HepG2 (cell line): ENCODE data around the gene RAPGEF5. TPM values are rescaled to one million over a fixed set of nuclear protein-coding genes. Genes with fewer than 3 reads are reported as not detected.

ENCODE experiments used
- FOXM1 ChIP-seq: sonication (generic); formaldehyde crosslinking; IDR thresholded peaks from 2 replicates; pipeline ENCODE4 v1.5.0; 2020; ENCODE audit warnings: missing genetic modification reagents
- HNF4G ChIP-seq, 2 experiments: sonication (generic) in 1 of 2; formaldehyde crosslinking in 1 of 2; IDR thresholded peaks; 2 replicates each; pipeline versions ENCODE4 v1.4.0 to v1.6.1; 2011 to 2020; ENCODE audit warnings: borderline replicate concordance in 2 of 2, low read depth in 2 of 2, mild to moderate bottlenecking in 2 of 2, low read length in 1 of 2, missing genetic modification reagents in 1 of 2, moderate library complexity in 1 of 2
- KDM5B ChIP-seq: sonication (generic); formaldehyde crosslinking; IDR thresholded peaks from 2 replicates; pipeline ENCODE4 v1.4.0; 2020; ENCODE audit warnings: missing genetic modification reagents, mild to moderate bottlenecking, borderline replicate concordance
- MAX ChIP-seq: IDR thresholded peaks from 2 replicates; pipeline ENCODE4 v1.6.1; 2012; ENCODE audit warnings: inconsistent platforms
- MXD4 ChIP-seq: IDR thresholded peaks from 2 replicates; pipeline ENCODE4 v1.6.1; 2016; ENCODE audit warnings: mild to moderate bottlenecking, missing biosample characterization, missing genetic modification reagents
- NFIC ChIP-seq: IDR thresholded peaks from 2 replicates; pipeline ENCODE4 v1.6.1; 2012; ENCODE audit warnings: mild to moderate bottlenecking, low read length, inconsistent platforms
- NONO ChIP-seq, 2 experiments: fragments of 450-650 bp in 1 of 2; sonication (generic) in 1 of 2; formaldehyde crosslinking in 1 of 2; IDR thresholded peaks in 1 of 2; conservative IDR thresholded peaks in 1 of 2; 2 replicates each; pipeline versions ENCODE4 v1.6.1 to v1.8.0; 2017 to 2022; ENCODE audit warnings: mild to moderate bottlenecking in 1 of 2, missing genetic modification reagents in 1 of 2, moderate library complexity in 1 of 2
- POGZ ChIP-seq: sonication (generic); formaldehyde crosslinking; IDR thresholded peaks from 2 replicates; pipeline ENCODE4 v1.4.0; 2020; ENCODE audit warnings: mild to moderate bottlenecking, missing genetic modification reagents
- POLR2AphosphoS5 ChIP-seq: IDR thresholded peaks from 2 replicates; pipeline ENCODE4 v1.6.1; 2012; ENCODE audit warnings: low read depth, low read length
- PRDM15 ChIP-seq: sonication (generic); formaldehyde crosslinking; IDR thresholded peaks from 2 replicates; pipeline ENCODE4 v1.4.0; 2020; ENCODE audit warnings: missing genetic modification reagents
- RAD51 ChIP-seq: fragments of 450-650 bp; IDR thresholded peaks from 2 replicates; pipeline ENCODE4 v1.6.1; 2016; ENCODE audit warnings: borderline replicate concordance
- RERE ChIP-seq: IDR thresholded peaks from 2 replicates; pipeline ENCODE4 v1.6.1; 2016; ENCODE audit warnings: low read depth, missing genetic modification reagents, missing compliant biosample characterization
- SOX6 ChIP-seq, 2 experiments: fragments of 450-650 bp in 1 of 2; sonication (generic) in 1 of 2; formaldehyde crosslinking in 1 of 2; IDR thresholded peaks; 2 replicates each; pipeline versions ENCODE4 v1.4.0 to v1.6.1; 2017 to 2020; ENCODE audit warnings: antibody characterized with exemption in 1 of 2, mild to moderate bottlenecking in 1 of 2, missing genetic modification reagents in 1 of 2
- ZFP37 ChIP-seq: sonication (generic); formaldehyde crosslinking; IDR thresholded peaks from 2 replicates; pipeline ENCODE4 v1.4.0; 2020; ENCODE audit warnings: missing genetic modification reagents, borderline replicate concordance
- ZNF251 ChIP-seq: sonication (generic); formaldehyde crosslinking; IDR thresholded peaks from 2 replicates; pipeline ENCODE4 v1.9.0; 2021; ENCODE audit warnings: mild to moderate bottlenecking, missing genetic modification reagents
- ZNF580 ChIP-seq: IDR thresholded peaks from 2 replicates; pipeline ENCODE4 v1.6.1; 2016; ENCODE audit warnings: low read depth, borderline replicate concordance
- polyA plus RNA-seq, 8 experiments: library from polyadenylated mRNA; depleted of rRNA in 3 of 8; stranded (reverse) in 7 of 8; unstranded in 1 of 8; fragments of >200 nt; fragmentation: Illumina TruSeq in 4 of 8; extraction: Trizol in 4 of 8; gene quantifications; 2 replicates each; pipeline versions ENCODE4 v1.2.1 to v1.2.3, GENCODE V29; 2011 to 2016; ENCODE audit warnings: low read depth in 4 of 8, missing spikeins in 1 of 8, mixed read lengths in 1 of 8; ENCODE audit not compliant: insufficient read depth in 1 of 8
- total RNA-seq, 5 experiments: library from RNA; depleted of rRNA; stranded (reverse); fragments of >200 nt; fragmentation: Illumina TruSeq; extraction: Trizol; gene quantifications; 2 replicates each; pipeline ENCODE4 v1.2.3, GENCODE V29; 2016; ENCODE audit warnings: low read depth in 1 of 5

RAPGEF5 gene
- total and polyA plus RNA-seq, 2 of the 13 experiments (the other 11 are each of a cell fraction or from before 2014, with no cell fraction given), result 17.1 to 23.4 TPM

GRCh38 chr7:22358820-22359697 lies 2.1 kb upstream of the RAPGEF5 start (continued):
- TF ChIP-seq RAD51, result no peak
- 0 out of 2 replicates have a peak, but pooled peaks have one; percentile 9 for TF ChIP-seq POLR2AphosphoS5
- no peak for TF ChIP-seq ZFP37 (CRISPR knock-in tag)
- TF ChIP-seq NFIC, result peak; percentile 89
- 0 out of 2 replicates have a peak, but pooled peaks have one; percentile 20 for TF ChIP-seq RERE
- peak; percentile 52; the same call in 1 of the 2 replicates for TF ChIP-seq ZNF580 (CRISPR knock-in tag)
- TF ChIP-seq MXD4, result peak; percentile 65
- no peak for TF ChIP-seq SOX6 (IDR thresholded peaks at IDR 0.05)
- peak; percentile 95 for TF ChIP-seq SOX6 (CRISPR knock-in tag; IDR thresholded peaks at IDR 0.05)
- peak; percentile 90 for TF ChIP-seq HNF4G (IDR thresholded peaks at IDR 0.05; ENCODE audit: borderline replicate concordance, low read depth, low read length)
- TF ChIP-seq HNF4G (CRISPR knock-in tag; IDR thresholded peaks at IDR 0.05; ENCODE audit: borderline replicate concordance, low read depth), result peak; percentile 79; the same call in 1 of the 2 replicates
- TF ChIP-seq KDM5B, result no peak
- TF ChIP-seq POGZ (CRISPR knock-in tag), result peak; percentile 80
- peak; percentile 95 for TF ChIP-seq PRDM15 (CRISPR knock-in tag)
- no peak for TF ChIP-seq NONO (IDR thresholded peaks at IDR 0.05)
- peak; percentile 76; the same call in 1 of the 2 replicates for TF ChIP-seq NONO (CRISPR knock-in tag; conservative IDR thresholded peaks at IDR 0.05)
- TF ChIP-seq FOXM1 (CRISPR knock-in tag), result no peak
- TF ChIP-seq ZNF251 (CRISPR knock-in tag), result no peak
- peak; percentile 91 for TF ChIP-seq MAX
